Measurements from ENCODE around the gene ANO8.

DNA sequence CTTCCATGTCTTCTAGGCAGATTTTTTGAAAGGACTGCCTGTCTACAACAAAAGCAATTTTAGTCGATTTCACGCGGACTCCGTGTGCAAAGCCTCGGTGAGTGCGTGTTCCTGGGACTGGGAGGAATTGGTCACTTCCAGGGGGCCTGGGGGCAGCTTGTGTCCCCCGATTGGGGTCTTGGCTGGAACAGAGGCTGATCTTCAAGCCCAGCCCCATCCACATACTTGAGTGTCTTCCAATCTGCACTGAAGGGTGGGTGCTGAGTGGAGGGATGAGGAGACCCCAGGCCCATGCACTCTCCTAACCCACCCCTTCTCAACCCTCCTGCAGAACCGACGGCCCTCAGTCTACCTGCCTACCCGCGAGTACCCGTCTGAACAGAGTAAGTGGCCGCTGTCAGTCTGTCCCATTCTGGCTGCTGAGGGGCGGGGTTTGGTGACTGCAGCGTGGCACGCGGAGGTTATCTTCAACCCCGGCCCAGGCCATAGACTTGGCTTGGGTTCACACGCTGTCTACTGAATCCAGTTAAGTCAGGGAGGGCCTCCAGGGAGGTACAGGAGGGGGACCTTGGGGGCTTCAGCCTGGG lies 20.6 kb downstream of the ANO8 start:
- TF ChIP-seq, protein P1, sequence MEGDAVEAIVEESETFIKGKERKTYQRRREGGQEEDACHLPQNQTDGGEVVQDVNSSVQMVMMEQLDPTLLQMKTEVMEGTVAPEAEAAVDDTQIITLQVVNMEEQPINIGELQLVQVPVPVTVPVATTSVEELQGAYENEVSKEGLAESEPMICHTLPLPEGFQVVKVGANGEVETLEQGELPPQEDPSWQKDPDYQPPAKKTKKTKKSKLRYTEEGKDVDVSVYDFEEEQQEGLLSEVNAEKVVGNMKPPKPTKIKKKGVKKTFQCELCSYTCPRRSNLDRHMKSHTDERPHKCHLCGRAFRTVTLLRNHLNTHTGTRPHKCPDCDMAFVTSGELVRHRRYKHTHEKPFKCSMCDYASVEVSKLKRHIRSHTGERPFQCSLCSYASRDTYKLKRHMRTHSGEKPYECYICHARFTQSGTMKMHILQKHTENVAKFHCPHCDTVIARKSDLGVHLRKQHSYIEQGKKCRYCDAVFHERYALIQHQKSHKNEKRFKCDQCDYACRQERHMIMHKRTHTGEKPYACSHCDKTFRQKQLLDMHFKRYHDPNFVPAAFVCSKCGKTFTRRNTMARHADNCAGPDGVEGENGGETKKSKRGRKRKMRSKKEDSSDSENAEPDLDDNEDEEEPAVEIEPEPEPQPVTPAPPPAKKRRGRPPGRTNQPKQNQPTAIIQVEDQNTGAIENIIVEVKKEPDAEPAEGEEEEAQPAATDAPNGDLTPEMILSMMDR (IDR thresholded peaks at IDR 0.05 in 8 of 11, conservative IDR thresholded peaks at IDR 0.05 in 3 of 11), result no peak
- no peak for TF ChIP-seq POLR2A (IDR thresholded peaks at IDR 0.05)
